Ishikawa (cell line): Measurements from ENCODE around the gene TPO.

Experiments used
- CEBPB ChIP-seq: IDR thresholded peaks from 2 replicates; pipeline ENCODE4 v1.6.1; 2012
- CREB1 ChIP-seq: IDR thresholded peaks from 2 replicates; pipeline ENCODE4 v1.6.1; 2012; ENCODE audit warnings: low read depth
- EGR1 ChIP-seq: IDR thresholded peaks from 2 replicates; pipeline ENCODE4 v1.6.1; 2012
- EP300 ChIP-seq: IDR thresholded peaks from 2 replicates; pipeline ENCODE4 v1.6.1; 2012; ENCODE audit warnings: borderline replicate concordance
- FOXM1 ChIP-seq: IDR thresholded peaks from 2 replicates; pipeline ENCODE4 v1.6.1; 2012; ENCODE audit warnings: low read depth, borderline replicate concordance
- MAX ChIP-seq: IDR thresholded peaks from 2 replicates; pipeline ENCODE4 v1.6.1; 2012
- NFIC ChIP-seq: IDR thresholded peaks from 2 replicates; pipeline ENCODE4 v1.6.1; 2012
- RAD21 ChIP-seq: IDR thresholded peaks from 2 replicates; pipeline ENCODE4 v1.6.1; 2012; ENCODE audit warnings: low read depth
- TAF1 ChIP-seq: IDR thresholded peaks from 2 replicates; pipeline ENCODE4 v1.6.1; 2012; ENCODE audit warnings: low read depth, mild to moderate bottlenecking
- TCF12 ChIP-seq: IDR thresholded peaks from 2 replicates; pipeline ENCODE4 v1.6.1; 2012; ENCODE audit warnings: low read depth
- TEAD4 ChIP-seq: IDR thresholded peaks from 2 replicates; pipeline ENCODE4 v1.6.1; 2012
- USF1 ChIP-seq: IDR thresholded peaks from 2 replicates; pipeline ENCODE4 v1.6.1; 2012
- YY1 ChIP-seq: IDR thresholded peaks from 2 replicates; pipeline ENCODE4 v1.6.1; 2012; ENCODE audit warnings: low read depth
- ZBTB7A ChIP-seq: IDR thresholded peaks from 2 replicates; pipeline ENCODE4 v1.6.1; 2012; ENCODE audit warnings: low read depth
- TF ChIP-seq, protein P1 (sequence below): IDR thresholded peaks from 2 replicates; pipeline ENCODE4 v1.6.1; 2012; ENCODE audit warnings: low read depth, mild to moderate bottlenecking

The TPO gene

GRCh38 chr2:1415501-1415900 lies 2.2 kb downstream of the TPO start:
- TF ChIP-seq CEBPB, result no peak

- TF ChIP-seq RAD21 (no peak), TAF1 (no peak), CEBPB (no peak), TCF12 (no peak), ZBTB7A (no peak), CREB1 (no peak), NFIC (no peak), USF1 (no peak), MAX (no peak), YY1 (no peak)
Observed at GRCh38 chr2:1418566-1418965, 5.3 kb downstream of the TPO start.

GRCh38 chr2:1420746-1421480 lies 7.7 kb downstream of the TPO start:
- TF ChIP-seq CEBPB (no peak), NFIC (no peak), YY1 (no peak), TEAD4 (no peak), FOXM1 (no peak)

DNA sequence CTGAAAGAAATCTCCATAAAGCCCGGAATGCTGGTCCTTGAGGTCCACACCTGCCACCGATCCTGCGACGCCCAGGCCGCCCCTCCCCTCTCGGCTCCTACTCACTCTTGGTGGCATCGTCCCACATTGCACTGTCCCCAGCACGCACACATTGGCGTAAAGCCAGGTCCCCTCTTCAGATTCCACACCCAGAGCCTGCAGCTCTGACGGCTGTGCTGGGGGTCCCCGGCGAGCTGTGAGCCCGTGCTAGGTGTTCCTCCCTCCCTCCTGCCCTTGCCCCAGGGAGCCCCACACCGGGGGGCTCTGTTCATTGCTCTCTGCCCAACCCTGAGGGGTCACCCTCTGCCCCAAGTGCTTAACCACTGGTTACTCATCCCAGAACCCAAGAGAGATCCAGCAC lies 8.5 kb downstream of the TPO start:
- TF ChIP-seq EGR1 (no peak), TEAD4 (no peak), CREB1 (no peak), RAD21 (no peak), NFIC (no peak), CEBPB (no peak), USF1 (no peak), TCF12 (no peak), YY1 (no peak), TAF1 (no peak), FOXM1 (no peak), ZBTB7A (no peak), EP300 (no peak), MAX (no peak)
- TF ChIP-seq, protein P1, sequence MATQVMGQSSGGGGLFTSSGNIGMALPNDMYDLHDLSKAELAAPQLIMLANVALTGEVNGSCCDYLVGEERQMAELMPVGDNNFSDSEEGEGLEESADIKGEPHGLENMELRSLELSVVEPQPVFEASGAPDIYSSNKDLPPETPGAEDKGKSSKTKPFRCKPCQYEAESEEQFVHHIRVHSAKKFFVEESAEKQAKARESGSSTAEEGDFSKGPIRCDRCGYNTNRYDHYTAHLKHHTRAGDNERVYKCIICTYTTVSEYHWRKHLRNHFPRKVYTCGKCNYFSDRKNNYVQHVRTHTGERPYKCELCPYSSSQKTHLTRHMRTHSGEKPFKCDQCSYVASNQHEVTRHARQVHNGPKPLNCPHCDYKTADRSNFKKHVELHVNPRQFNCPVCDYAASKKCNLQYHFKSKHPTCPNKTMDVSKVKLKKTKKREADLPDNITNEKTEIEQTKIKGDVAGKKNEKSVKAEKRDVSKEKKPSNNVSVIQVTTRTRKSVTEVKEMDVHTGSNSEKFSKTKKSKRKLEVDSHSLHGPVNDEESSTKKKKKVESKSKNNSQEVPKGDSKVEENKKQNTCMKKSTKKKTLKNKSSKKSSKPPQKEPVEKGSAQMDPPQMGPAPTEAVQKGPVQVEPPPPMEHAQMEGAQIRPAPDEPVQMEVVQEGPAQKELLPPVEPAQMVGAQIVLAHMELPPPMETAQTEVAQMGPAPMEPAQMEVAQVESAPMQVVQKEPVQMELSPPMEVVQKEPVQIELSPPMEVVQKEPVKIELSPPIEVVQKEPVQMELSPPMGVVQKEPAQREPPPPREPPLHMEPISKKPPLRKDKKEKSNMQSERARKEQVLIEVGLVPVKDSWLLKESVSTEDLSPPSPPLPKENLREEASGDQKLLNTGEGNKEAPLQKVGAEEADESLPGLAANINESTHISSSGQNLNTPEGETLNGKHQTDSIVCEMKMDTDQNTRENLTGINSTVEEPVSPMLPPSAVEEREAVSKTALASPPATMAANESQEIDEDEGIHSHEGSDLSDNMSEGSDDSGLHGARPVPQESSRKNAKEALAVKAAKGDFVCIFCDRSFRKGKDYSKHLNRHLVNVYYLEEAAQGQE, result no peak

DNA sequence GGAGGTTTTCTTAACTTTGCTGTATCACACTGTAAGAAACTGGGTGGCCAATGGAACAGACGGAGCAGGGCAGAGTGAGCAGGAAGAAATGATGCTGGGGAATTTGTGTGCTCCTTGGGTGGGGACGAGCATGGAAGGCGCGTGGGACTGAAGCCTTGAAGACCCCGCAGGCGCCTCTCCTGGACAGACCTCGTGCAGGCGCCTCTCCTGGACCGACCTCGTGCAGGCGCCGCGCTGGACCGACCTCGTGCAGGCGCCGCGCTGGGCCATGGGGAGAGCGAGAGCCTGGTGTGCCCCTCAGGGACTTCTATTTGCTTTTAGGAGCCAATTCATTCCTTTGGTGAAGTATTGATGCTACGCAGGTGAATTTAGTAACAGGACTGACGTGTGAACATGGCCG lies 8.9 kb downstream of the TPO start:
- no peak for TF ChIP-seq RAD21

- TF ChIP-seq EGR1 (no peak), MAX (no peak), TEAD4 (no peak), USF1 (no peak), TAF1 (no peak), YY1 (no peak), CREB1 (no peak), RAD21 (no peak), EP300 (no peak), CEBPB (no peak), ZBTB7A (no peak), FOXM1 (no peak), NFIC (no peak), TCF12 (no peak)
- TF ChIP-seq, protein P1, result no peak
Observed at GRCh38 chr2:1422716-1423285, 9.5 kb downstream of the TPO start.
